ENCODE results near the gene LOXL3.
A peak's percentile ranks its signal among the peaks of the same experiment; 100 is the strongest.

Gene LOXL3

DNA sequence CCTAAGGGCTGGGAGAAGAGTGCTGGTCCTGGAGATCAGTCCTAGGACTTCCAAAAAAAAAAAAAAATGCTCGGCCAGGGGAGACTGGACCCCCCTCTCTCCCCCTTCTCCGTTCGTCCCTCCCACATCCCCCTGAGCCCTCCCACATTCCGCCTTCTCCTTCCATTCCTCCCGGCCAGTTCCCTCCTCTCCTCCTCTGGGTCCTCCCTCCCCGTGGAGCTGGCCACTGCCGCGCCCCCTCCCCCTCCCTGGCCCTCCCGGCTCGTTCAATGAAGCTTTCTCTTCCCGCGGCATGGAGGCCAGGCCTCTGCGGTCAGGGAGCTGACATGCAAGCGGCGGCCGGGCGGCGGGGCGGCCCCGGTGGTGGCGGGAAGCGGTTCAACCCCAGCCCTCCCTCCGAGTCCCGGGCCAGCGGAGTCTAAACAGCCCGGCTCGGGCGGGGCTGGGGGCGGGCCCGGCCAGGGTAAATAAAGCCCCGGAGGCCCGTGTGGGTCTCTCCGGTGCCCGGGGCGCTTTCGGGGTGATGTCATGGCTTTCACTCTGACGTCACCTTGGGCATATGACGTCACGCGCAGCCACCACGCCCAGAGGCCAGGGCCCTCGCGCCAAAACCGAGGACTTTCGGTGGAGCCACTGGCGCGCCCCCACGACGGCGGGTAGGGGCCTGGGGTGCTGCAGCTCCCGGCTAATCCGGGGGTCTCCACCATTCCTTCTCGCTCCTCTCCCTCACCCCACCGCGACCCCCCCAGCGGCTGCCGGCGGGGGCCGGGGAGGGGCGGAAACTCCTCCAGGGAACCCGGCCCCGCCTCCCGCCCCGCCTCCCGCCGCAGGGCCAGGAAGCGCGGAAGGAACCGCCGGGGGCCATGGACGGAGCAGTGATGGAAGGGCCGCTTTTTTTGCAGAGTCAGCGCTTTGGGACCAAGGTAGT, at the start of gene LOXL3, which contains the start of gene DOK1:
TSS of gene LOXL3 (minus strand) at position 51 of the 928 bp plus-strand sequence. CDS start 1,308 bp downstream, outside the sequence.
TSS of gene DOK1 (plus strand) at position 829 of the 928 bp plus-strand sequence. CDS start at position 864, 35 bp downstream.
- peak; percentile 95 for DNase-seq (ENCODE audit: low spot score)

DNA sequence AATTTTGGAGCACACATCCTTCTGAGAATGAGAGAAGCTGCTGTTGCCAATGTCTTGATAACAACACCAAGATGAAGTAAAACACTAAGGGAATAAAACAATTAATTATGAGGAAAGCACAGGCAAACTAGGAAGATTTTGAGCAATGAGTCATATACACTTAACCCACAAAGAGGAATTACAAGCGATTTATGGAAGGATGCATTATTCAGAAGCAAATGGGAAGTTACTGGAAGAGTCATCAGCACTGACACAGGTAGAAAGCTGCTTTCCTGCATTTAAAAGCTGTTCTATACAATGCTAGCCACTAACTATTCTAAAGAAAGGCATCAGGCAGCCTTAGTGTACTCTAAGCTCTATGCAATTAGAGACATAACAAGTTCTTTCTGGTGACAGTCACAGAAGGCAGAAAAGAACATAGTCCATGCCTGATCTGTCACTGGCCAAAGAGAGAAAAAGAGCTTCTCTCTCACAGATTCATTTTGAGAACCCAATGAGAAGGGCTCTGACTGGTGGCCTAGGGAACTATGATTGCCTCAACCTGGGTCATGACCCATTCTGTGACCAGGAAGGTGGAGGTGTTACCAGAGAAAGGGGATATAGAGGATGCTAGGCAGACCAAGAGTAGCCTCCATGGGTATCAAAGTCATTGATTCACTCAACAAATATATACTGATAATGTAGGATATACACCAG, 49.0 kb upstream of the LOXL3 start:
- DNase-seq (ENCODE audit: low spot score): peak; percentile 54

DNA sequence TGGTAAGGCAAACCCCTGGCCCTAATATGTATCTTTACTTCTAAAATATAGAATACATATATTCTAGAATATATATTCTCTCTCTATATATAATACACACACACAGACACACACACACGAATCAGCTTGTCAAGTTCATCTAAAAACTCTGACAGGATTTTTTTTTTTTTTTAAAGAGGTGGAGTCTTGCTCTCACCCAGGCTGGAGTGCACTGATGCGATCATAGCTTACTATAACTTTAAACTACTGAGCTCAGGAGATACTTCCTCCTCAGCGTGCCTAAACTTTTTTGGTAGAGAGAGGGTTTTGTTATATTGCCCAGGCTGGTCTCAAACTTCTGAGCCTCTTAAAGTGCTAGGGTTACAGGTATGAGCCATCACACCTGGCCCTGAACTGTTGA, 45.9 kb upstream of the LOXL3 start:
- no peak for DNase-seq (ENCODE audit: low spot score)

- DNase-seq (ENCODE audit: low spot score): no peak
These were observed 43.7 kb upstream of the LOXL3 start for GRCh38 chr2:74597410-74597809.

- no peak for DNase-seq (ENCODE audit: low spot score)
These were observed 42.8 kb upstream of the LOXL3 start for GRCh38 chr2:74596584-74596983.

GRCh38 chr2:74593826-74594772, 40.4 kb upstream of the LOXL3 start:
- peak; percentile 39 for DNase-seq (ENCODE audit: low spot score)

GRCh38 chr2:74588664-74589063, 34.9 kb upstream of the LOXL3 start:
- no peak for DNase-seq (ENCODE audit: low spot score)

GRCh38 chr2:74587664-74588277, 34.0 kb upstream of the LOXL3 start:
- DNase-seq (ENCODE audit: low spot score): peak; percentile 82

DNA sequence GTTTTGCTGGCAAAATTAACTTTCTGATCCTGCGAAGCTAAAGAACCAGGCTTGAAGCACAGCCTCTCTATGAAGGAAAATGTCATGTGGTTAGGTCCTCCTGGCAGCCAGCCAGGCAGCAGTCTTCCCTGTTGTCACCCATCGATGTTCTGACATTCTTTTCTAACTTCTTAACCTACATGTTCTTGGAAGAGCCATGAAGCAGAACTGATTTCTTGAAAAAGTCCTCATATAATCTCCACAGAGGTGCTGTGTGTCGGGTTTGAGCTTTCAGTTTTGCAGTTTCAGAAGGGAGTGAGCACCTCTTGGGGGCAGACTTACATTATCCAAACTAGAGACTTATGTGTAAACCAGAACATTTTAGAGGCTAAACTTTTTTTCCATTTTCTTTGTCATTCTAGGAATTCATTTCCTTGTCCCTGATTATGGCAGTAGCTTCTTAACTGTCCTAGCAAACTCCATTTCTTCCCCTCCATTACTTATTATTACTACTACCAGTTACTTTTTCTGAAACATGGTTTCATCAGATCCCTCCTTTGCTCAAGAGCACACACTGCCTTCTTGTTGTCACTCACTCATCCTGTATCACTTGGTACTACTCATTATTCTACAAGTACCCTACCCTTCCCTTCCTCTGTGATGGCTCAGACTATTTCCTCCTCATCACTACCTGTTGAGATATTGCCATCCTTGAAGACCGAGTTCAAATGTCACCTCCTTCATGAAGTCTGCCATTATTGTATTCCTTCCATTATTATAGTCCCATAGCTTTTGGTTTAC, 31.9 kb upstream of the LOXL3 start:
- DNase-seq (ENCODE audit: low spot score): no peak

DNA sequence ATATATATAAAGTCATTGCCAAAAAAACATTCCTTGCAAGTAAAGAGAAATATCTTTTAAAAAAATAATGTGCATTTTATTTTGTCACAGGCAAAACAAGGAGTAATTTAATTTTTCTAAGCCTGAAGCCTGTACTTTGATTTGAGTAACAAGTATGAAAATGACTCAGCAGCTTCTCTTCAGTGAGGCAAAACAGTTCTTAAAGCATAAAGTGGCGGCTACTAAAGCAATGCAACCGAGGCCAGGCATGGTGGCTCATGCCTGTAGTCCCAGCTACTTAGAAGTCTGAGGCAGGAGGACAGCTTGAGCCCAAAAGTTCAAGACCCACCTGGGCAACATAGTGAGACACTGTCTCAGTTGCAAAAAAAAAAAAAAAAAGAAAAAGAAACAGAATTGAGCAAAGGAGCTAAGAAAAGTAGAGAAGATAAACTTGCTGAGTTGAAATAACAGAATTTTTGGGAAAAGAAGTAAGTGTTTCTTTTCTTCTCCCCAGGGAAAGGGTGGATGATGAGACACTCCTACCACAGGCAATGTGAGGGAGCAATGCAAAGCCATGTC, 30.4 kb upstream of the LOXL3 start:
- DNase-seq (ENCODE audit: low spot score): no peak

- peak; percentile 74 for DNase-seq (ENCODE audit: low spot score)
These were observed 29.8 kb upstream of the LOXL3 start for GRCh38 chr2:74583504-74583903.

DNA sequence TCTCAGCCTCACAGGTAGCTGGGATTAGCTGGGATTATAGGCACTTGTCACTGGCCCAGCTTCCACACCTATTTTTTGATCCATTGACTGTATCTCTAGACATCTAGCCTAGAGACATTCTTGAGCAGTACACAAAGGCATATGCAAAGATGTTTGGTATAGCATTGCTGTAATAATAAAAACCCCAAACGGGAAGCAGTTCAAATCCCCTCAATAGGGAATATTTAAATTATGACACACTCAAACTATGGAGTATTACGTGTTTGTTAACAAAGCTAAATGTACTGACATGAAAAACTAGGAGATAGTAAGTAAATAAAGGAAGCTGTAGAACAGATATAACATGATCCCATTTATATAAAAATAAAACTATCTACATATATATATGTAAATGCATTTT, 28.4 kb upstream of the LOXL3 start:
- no peak for DNase-seq (ENCODE audit: low spot score)

DNA sequence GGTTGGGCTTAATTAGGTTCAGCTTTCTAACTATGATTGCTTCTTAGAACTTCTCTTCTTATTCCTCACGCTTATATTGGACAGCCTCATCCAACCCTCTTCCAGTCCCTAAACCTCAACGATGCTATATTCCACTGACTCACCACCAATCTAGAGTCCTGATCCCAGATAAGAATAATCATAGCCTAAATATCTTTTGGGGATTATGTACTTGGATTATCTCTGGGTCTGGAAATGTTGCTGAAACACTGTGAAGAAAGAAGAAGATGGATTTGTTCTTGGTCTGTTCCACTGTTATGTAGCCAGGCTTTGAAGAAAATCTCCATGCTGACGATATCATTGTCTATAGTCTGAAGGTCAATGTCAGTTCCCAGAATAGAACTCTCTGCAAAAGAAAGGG, 27.7 kb upstream of the LOXL3 start:
- DNase-seq (ENCODE audit: low spot score): no peak

GRCh38 chr2:74578408-74578807, 24.7 kb upstream of the LOXL3 start:
- no peak for DNase-seq (ENCODE audit: low spot score)

DNA sequence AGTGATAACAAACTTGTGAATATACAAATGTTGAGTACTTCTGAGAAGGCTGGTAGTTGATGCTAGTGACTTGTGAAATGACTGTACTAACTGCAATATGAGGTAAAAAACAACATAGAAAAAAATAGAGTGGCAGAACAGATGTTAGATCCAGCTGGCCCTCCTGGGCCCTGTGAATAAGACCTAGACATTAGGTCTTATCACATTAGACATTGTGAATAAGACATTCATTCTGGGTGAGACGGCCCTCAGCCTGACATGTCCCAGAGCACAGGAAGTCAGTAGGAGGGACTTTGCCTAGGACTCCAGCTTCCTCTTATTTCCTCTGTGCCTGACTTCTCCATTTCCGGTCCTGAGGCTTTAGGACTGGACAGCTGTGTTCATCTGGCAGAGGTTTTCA, 23.7 kb upstream of the LOXL3 start:
- no peak for DNase-seq (ENCODE audit: low spot score)

GRCh38 chr2:74576863-74577229, 23.1 kb upstream of the LOXL3 start:
- peak; percentile 92 for DNase-seq (ENCODE audit: low spot score)

DNA sequence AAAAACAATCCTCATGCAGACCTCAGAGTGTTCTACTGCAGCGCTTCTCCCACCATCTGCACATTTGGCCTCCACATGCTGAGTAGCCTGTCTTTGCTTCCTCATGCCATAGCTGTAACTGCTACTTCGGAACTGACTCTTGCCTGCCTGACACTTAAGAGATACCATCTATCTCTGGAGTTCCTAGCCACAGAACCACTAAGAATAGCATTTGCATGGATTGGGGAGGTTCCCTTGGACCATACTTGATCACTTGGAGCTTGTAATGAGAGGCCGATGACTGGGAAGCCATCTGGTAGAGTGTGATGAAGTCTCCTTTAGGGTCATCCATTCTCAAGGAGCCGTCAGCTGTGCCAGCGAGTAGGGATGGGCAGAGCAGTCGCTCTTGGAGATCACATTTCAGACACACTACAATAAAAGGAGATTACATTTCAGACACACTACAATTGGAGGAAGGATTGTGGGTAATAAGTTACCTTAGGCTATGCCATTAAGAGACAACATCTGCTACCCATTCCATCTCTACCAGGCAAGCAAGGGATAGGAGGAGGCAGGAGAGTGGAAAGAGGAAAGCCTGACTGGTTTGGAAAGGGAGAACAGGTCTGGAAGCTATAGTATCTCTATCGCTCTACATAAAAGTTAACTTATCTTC, 22.6 kb upstream of the LOXL3 start:
- peak; percentile 67 for DNase-seq (ENCODE audit: low spot score)

GRCh38 chr2:74575320-74575719, 21.6 kb upstream of the LOXL3 start:
- no peak for DNase-seq (ENCODE audit: low spot score)

- DNase-seq (ENCODE audit: low spot score): no peak
These were observed 20.2 kb upstream of the LOXL3 start for GRCh38 chr2:74573747-74574562.

Measured in AG08395 (cell line).